Stimulated activated CD4-positive, alpha-beta T cell treated with anti-CD3 and anti-CD28 coated beads, Interleukin-4, amount 100 ng/mL, for 1 hour (primary cell): ENCODE measurements around the gene METTL1.

ENCODE experiments used
- DNase-seq: peaks from one replicate; pipeline ENCODE4 v3.0.0-alpha.2; 2020

The METTL1 gene

GRCh38 chr12:57766464-57767304 is 5.2 kb downstream of the METTL1 start, which contains the start of gene CYP27B1:
TSS of gene CYP27B1 (minus strand) at chr12:57767078. CDS start at chr12:57767041, 37 bp downstream.
- DNase-seq, result peak; percentile 22

DNA sequence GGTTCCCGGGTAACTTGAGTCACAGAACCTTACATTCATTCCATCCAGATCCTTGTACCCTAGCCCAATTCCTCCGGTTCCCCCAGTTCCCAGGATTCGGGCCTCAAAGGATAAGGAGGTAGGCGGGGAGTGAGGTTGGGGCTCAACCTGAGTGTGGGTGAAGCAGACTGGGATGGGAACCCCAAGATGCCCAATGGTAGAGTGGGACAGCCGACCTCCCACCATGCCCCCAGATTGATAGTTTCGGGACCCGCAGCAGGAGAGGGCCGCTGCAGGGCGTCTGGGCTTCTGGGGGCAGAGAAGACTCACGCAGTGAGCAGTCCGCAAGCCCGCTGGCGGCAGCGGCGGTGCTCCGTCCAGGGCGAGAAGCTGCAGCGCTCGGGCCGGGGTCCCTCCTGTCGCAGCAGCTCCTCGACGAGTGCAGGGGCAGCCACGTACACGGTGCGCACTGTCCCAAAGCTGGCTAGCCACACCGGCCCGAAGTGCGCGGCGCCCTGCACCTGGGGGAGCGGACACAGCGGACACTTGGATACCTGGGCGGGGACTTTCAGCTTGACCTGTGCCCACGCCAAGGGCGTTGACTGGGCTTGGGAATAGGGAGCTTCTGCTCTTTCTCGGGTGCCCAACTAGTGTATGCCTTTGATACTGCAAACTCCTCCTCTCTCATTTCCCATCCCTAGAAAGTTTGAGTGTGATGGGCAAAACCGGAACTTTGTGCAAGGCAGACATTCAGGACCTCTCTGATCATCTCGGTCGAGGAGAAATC is 6.0 kb downstream of the METTL1 start:
- no peak for DNase-seq

DNA sequence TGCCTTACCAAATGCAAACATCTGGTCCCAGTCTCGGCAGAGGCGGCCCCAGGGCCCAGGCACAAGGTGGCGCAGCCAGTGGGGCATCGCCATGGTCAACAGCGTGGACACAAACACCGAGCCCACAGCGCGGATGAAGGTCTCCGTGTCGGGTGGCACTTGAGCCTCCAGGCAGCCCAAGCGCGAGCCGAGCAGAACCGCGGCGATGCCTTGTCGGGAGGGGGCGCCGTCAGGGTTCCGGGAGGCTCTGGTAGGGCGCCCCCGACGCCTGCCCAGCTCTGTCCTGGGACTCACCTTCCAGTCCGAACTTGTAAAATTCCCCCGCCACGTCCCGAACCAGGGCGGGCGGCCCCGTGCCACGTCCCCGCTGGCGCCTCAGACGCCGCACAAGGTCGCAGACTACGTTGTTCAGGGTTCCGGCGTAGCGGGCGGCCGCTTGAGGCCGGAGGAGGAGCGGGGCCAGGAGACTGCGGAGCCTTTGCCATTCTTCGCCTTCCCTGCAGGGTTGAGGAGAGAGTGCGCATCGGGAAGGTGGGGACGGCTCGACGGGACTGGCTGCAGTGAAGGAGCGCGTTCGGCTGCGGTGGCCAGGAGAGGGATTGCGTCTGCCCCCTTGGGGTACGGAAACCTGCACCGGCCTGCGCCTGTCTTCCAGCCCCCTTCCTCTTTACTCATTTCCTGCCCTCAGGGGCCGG is 6.8 kb downstream of the METTL1 start:
- DNase-seq, result peak; percentile 69

GRCh38 chr12:57764662-57765002 is 7.3 kb downstream of the METTL1 start:
- DNase-seq, result peak; percentile 46

DNA sequence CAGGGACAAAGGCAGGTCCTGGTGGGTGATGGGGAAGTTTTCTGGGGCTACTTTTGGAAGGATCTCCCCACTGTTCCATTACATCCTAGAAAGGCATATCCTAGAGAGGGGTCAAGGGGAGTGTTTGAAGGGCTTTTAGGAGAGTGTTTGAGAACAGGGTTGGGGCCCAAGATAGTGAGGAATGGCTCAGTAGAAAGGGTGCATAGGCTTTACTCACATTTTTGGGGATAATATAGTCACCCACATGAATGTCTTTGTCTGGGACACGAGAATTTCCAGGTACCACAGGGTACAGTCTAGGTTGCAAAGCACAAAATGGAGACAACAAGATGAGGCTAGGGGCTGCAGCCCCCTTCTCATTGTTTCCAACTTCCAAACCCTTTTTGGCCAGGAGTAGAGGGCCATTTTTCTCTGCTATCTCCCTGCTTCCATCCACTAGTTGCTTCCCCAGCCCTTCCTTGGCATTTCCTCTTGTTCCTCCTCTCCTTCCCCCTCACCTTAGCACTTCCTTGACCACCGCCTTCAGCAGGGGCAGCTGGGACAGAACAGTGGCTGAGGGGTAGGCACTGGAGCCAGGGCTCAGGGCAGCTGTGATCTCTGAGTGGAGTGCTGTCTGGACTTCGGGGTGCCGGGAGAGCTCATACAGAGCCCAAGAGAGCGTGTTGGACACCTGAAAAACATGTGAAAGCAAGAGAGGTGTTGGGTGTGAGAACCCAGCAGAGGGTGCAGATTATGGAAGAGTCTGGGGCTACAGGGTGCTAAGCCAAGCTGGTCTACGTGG is 7.8 kb downstream of the METTL1 start:
- no peak for DNase-seq

DNA sequence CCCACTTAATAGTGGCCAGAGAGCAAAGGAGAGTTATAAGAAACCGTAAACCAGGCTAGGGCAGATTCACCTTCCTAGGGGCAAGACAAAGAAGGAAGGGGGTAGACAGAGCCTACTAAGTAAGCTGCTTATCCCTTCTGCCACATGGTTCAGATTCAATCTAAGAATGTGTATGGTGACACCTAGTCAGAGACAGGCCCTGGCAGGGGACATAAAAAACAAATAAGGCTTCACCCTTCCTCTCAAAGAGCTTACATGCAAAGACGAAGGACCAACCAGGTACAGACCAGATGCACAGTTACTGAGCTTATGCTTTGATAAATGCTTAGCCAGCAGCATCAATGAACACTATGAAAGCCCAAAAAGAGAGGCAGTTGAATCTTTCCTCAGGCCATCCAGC is 9.4 kb downstream of the METTL1 start:
- no peak for DNase-seq

DNA sequence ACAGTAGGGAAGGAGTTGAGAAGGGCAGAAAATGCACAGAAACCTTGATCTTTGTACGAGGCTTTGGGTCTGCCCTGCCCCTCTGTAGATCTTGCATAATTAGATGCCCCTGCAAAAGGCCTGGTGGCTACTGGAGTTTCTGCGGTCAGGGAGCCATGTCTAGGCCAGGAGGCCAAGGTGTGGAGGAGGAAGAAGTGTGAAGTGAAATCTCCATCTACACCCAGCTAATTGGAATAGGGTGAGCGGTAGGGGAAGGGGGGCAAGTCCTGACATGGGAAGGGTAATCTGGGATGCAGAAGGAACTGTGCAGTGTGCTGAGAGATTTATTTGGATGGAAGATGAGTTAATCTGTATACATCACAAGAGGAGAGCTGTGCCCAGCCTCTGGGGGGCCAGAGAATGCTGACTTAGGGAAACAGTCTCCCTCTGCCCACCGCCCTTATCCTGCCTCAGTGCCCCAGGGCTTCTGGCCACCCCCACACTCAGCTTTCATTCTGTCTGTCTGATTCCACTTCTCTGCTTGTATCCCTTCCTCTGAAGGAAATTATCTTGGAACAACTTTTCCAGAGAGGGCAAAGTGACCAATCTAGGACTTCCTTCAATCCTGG is 10.4 kb downstream of the METTL1 start:
- DNase-seq, result no peak

- DNase-seq, result no peak
Measured at GRCh38 chr12:57760347-57760982, 11.4 kb downstream of the METTL1 start.

DNA sequence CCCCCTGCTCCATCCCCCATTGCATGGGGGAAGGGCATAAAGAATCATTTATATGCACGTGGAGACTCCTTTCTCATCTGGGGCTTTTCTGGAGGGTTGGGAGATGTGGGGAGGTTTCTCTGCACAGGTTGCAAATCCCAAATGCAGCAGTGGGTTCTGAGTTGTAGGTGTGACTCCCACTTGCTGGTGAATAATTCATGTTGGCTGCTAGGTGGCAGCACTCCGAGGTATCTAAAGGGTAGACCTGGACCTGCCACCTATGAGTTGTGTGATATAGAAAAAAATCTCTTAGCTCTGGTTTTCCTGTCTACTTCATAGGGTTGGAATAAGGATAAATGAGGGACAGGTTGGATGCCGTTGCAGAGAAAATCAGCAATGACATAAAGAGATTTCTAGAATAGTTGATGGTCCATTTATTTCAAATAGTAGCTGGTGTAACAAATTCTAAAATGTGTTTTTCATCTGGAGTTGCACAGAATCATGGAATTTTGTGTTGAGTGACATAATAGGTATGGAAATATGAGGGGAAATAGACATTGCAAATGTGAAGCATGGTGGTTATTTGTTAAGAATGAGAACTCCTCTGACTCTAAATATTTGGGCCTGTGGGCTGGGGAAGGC is 12.4 kb downstream of the METTL1 start:
- peak; percentile 46 for DNase-seq

DNA sequence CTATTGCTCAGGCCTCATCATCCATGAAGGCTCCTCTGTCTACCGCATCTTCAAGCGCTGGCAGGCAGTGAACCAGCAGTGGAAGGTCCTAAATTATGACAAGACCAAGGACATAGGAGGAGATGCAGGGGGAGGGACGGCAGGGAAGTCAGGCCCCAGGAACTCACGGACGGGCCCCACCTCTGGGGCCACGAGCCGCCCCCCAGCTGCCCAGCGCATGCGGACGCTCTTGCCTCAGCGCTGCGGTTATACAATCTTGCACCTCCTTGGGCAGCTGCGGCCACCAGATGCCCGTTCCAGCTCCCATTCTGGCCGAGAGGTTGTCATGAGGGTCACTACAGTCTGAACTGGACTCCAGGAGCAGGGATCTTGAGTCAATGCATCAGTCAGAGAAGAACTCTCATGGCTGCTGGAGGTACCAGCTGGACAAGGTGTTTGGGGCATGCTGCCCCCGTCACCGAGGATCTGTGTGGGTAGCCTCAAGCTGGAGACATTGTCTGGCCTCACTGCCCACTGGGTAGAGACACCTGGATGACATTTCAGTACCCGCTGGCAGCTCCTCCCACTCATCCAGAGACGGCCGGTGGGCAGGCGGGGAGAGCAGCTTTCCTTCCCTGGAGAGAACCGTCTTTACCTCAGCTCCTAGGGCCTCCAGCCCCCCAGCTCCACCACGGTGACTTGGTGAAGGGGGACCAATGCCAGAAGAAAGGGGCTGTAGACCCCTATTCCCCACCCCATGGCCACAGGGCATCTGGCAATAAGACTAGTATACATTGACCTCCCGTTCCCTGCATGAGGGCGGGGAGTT is 13.1 kb downstream of the METTL1 start:
- DNase-seq, result no peak

DNA sequence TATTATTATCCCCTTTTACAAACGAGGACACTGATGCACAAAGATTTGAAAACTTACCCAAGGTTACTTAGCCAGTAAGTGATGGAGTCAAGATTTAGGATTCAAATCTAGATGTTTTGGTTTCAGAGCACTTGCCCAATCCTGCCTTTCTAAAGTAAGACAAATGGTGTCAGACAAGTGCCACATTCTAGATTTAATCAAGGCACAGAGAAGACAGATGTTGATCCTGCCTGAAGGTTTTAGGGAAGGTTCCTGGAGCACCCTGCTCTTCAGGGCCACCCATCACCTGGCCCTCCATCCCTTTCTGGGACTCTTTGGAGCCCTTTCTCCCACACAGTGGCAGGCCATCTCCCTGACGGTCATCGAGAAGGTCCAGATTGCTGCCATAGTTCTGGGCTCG is 14.1 kb downstream of the METTL1 start:
- DNase-seq, result no peak

- DNase-seq, result peak; percentile 72
Measured at GRCh38 chr12:57756406-57757341, 15.2 kb downstream of the METTL1 start.

DNA sequence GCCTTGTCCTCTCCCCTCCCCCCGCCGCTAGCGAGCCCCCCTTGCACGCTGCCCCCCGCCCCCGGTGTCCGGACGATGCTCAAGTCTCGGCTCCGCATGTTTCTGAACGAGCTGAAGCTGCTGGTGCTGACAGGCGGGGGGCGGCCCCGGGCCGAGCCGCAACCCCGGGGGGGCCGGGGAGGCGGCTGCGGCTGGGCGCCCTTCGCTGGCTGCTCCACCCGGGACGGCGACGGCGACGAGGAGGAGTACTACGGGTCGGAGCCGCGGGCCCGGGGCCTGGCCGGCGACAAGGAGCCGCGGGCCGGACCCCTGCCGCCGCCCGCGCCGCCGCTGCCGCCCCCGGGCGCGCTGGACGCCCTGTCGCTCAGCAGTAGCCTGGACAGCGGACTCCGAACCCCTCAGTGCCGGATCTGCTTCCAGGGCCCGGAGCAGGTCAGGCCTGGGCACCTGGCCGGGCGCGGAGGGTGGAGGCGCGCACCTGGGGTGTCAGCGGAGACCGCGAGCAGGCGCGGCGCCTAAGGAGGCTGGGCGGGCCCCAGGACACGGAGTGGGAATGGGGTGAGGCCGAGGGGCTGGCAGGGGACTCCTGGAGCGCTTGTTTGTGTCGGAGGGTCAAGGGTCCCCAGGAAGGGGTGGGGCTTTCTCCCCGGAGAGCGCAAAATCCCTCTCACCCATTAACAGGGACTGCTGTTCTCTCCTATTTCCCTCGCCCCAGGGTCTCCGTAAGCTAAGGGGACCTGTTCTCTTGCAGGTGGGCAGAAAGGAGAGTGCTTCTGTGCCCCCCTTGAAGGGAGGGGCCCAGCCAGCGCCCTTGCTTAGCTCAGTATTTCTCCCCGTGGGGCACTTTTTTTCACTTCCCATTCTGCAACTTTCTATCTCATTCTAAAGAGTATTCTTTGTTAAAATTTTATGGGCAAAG is 16.2 kb downstream of the METTL1 start:
- peak; percentile 42 for DNase-seq

DNA sequence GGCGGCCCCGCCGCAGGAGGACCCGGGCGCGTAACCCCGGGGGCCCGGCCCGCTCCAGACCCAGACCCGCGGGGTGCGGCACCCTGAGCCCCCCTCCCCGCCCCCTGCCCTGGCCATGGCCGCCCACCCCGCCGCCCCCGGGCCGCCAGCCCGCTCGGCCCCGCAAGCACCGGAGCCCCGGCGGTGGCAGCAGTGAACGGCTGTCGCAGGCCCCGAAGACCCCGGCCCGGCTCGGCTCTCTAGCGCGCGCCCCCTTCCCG is 16.8 kb downstream of the METTL1 start:
- DNase-seq, result no peak

DNA sequence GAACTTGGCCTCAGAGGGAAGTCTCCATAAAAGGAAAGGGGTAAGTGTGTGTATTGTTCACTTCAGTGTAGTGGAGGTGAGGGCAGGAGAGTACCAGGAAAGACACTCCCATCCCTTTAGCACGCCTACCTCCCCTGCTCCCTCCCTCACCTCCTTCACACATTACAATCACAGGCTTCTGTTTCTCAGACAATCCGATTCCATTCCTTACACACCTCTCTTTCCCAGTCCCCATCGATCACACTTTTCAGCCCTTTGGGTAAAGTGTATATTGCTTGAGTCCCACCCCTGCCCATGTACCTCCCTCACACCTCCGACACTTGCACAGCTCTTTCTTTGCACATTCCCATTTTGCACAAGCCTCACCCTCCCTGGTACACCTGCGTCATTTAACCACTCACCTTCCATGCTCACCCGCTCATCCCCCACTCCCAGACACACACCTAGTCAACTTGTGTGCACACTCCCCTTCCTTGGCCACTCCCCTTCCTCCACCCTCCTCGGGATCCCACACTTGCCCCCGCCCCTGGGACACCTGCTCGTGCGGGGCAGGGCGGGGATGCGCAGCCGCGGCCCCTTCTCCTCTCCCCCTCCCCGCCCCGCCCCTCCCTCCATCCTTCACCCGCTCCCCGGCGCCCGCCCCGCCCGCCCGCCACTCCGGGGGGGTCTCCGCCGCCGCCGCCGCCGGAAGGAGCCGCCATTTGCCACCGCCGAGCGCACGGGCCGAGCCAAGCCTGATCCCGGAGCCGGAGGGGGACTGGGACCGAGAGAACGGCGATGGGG is 17.3 kb downstream of the METTL1 start, which contains the start of gene MARCHF9:
TSS of gene MARCHF9 (plus strand) at position 693 of the 783 bp plus-strand sequence. CDS start 426 bp downstream, outside the sequence.
- peak; percentile 83 for DNase-seq

GRCh38 chr12:57753756-57754337 is 18.1 kb downstream of the METTL1 start:
- DNase-seq, result no peak

GRCh38 chr12:57752668-57753000 is 19.3 kb downstream of the METTL1 start:
- no peak for DNase-seq
